HG03025 (cell line): Measurements from ENCODE around the gene SCD.

Experiments used
- ATAC-seq: cut with Tn5 transposase; IDR thresholded peaks from one replicate; pipeline ENCODE4 v1.9.1; 2021; ENCODE audit warnings: mild to moderate bottlenecking, moderate library complexity; ENCODE audit not compliant: unreplicated experiment, low FRiP score

The SCD gene

GRCh38 chr10:100391163-100392002, 44.4 kb downstream of the SCD start:
- ATAC-seq = no peak

GRCh38 chr10:100392686-100393003, 45.6 kb downstream of the SCD start:
- no peak for ATAC-seq

GRCh38 chr10:100395626-100396025, 48.6 kb downstream of the SCD start:
- no peak for ATAC-seq

DNA sequence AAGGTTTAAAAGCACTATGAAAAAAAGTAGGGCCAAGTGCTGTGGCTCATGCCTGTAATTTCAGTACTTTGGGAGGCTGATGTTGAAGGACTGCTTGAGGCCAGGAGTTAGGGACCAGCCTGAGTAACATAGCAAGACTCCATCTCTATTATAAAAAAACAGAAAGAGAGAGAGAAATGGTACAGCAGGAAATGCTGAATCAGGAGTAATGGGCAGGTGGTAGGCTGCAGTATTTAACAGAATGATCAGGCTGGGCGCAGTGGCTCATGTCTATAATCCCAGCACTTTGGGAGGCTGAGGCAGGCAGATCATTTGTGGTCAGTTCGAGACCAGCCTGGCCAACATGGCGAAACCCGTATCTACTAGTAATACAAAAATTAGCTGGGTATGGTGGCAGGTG, 49.6 kb downstream of the SCD start:
- no peak for ATAC-seq

GRCh38 chr10:100401631-100402328, 54.7 kb downstream of the SCD start:
- ATAC-seq = no peak

DNA sequence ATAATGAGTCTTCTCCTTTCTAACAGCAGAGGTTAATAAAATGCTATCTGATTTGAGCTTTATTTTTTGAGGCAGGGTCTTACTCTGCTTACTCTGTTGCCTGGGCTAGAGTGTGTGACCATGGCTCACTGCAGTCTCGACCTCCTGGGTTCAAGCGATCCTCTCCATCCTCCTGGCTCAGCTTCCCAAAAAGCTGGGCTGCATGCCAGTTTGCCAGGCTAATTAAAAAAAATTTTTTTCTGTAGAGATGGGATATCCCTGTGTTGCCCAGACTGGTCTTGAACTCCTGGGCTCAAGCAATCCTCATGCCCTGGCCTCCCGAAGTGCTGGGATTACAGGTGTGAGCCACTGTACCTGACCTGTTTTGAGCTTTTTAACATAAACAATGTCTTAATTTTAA, 56.7 kb downstream of the SCD start:
- no peak for ATAC-seq

DNA sequence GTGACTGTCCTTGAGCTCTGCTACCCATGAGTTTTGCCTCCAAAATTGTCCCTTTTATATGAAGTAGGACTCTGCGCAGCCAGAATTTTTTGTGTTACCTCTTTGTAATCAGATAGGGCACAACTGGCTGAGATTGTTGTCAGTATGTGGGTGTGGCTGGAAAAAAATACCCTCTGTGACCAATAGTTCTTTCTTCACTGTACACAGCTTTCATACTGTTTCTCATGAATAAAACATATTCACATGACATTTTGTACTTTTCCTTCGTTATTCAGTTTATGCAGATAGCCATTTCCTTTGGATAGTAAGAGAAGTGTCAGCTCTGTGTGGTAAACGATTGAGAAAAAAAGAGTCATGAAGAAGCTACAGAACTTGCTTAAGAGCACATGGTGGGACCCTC, 66.1 kb downstream of the SCD start:
- ATAC-seq = no peak
